GM23338 (cell line): ENCODE measurements around the gene SH3RF3.

Experiments used
- CTCF ChIP-seq, 2 experiments: fragments of 200-600 bp in 1 of 2; sonication (generic) in 1 of 2; conservative IDR thresholded peaks; 2 replicates each; pipeline versions ENCODE4 v1.5.1 to v1.6.1; 2016 to 2017; ENCODE audit warnings: antibody characterized with exemption in 2 of 2, low read depth in 2 of 2, mild to moderate bottlenecking in 2 of 2, moderate library complexity in 1 of 2
- EZH2phosphoT487 ChIP-seq: fragments of 200-600 bp; sonication (generic); IDR thresholded peaks from one replicate; pipeline ENCODE4 v1.8.1; 2018; ENCODE audit warnings: antibody characterized with exemption; ENCODE audit not compliant: unreplicated experiment
- POLR2AphosphoS5 ChIP-seq: IDR thresholded peaks from 2 replicates; pipeline ENCODE4 v1.6.1; 2016; ENCODE audit warnings: antibody characterized with exemption, low read depth

GRCh38 chr2:109225170-109225782 is 96.3 kb downstream of the SH3RF3 start:
- no peak for TF ChIP-seq EZH2phosphoT487
- TF ChIP-seq CTCF (conservative IDR thresholded peaks at IDR 0.05; ENCODE audit: low read depth in 2 of 2): no peak
- TF ChIP-seq POLR2AphosphoS5: no peak
